ENCODE measurements around the gene PEA15.

PEA15 gene

DNA sequence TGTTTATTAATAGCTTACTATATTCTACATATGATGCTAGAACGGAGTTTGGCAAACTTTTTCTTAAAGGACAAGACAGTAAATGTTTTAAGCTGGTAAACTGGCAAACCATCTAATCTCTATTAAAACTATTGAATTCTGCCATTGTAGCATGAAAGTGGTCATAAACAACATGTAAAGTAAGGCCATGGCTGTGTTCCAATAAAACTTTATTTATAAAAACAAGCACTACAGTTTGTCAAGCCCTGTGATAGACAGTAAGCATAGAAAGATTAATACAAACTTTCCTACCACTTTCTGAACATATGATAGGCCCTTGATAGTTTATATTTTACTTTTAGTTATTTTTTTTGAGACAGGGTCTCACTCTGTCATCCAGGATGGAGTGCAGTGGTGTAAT is 22.4 kb downstream of the PEA15 start:
- no peak overlapping the region for H3K4me3 Mint-ChIP-seq
- no peaks in the 10 kb centered on the region for H3K4me1 Mint-ChIP-seq
- H3K36me3 Mint-ChIP-seq (ENCODE audit: low read depth) = peaks cover 48% of the 10 kb centered on the region
- DNase-seq = no peak
- ATAC-seq = no peak
- H3K27ac Mint-ChIP-seq = no peak overlapping the region
- no peaks in the 10 kb centered on the region for H3K9me3 Mint-ChIP-seq
- H3K27me3 Mint-ChIP-seq = no peaks in the 10 kb centered on the region

DNA sequence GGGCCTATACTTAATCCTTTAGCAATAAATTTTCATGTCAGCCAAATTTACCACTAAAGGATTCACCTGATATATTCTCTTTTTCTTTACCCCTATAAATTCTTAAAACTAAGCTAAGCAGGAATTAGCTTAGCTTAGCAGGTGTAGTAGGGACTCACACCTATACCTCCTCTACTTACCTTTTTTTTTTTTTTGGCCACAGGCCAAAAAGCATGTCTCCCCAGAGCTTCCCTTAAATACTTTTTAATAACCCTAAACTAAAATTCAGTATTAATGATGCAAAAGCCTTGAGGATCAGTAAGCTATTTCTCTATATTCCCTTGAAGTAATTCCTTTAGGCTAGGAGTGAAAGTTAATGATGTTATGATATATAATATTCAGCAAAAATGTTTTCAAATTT is 23.2 kb downstream of the PEA15 start:
- Mint-ChIP-seq H3K27ac (no peak overlapping the region), H3K4me3 (no peak overlapping the region), H3K27me3 (no peaks in the 10 kb centered on the region), H3K9me3 (no peaks in the 10 kb centered on the region), H3K4me1 (no peaks in the 10 kb centered on the region), H3K36me3 (ENCODE audit: low read depth) (peaks cover 47% of the 10 kb centered on the region)
- DNase-seq (no peak), ATAC-seq (no peak)

DNA sequence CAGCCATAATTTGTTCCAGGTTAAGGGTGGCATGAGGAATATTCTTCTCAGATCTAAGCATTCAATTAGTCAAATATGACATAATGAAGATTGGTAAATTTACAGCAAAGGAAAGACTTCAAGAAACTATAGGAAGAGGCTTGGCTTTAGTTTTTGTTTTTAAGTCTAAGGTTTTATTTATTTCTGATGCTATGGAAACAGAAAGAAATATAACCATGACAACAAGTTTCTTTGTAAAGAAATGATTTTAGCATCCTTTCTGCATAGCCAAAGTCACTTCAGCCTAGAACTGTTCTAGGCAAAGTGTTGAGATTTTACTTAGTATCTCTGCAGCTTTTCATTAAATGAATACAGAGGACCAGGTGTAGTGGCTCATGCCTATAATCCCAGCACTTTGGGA is 27.7 kb downstream of the PEA15 start:
- no peak for ATAC-seq
- DNase-seq = no peak
- Mint-ChIP-seq H3K27ac (no peak overlapping the region), H3K27me3 (no peaks in the 10 kb centered on the region), H3K36me3 (ENCODE audit: low read depth) (peaks cover 54% of the 10 kb centered on the region), H3K9me3 (no peaks in the 10 kb centered on the region), H3K4me1 (peaks cover 6% of the 10 kb centered on the region), H3K4me3 (no peak overlapping the region)

DNA sequence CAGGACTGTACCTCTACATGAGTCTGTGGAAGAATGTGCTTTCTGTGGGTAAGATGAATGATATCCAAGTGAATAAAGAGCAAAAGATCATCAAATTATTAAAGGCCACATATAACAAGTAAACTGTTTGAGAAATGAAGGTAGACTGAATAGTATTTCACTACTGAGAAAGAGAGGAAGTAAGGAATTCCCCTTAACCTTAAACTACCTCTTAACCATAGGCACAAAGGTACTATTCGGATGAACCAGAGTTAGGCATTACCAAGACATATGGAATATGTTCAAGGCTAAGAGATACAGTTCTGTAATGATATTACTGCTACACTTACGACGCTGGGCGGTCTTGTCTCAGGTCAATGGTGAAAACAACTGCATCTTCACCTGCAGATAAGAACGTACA is 31.6 kb downstream of the PEA15 start:
- no peak for ATAC-seq
- H3K9me3 Mint-ChIP-seq = no peaks in the 10 kb centered on the region

DNA sequence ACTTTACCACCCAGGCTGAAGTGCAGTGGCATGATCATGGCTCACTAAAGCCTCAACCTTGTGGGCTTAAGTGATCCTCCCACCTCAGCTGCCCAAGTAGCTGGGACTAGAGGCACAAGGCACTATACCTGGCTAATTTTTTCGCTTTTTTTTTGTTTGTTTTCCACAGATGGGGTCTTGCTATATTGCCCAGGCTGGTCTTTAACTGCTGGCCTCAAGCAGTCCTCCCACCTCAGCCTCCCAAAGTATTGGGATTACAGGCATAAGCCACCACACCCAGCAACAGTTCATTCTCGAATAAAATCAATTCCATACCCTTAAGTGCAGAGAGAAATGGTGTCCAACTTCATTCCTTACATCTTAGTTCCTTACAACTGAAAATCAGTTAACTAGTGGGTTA is 32.4 kb downstream of the PEA15 start:
- peaks cover 52% of the 10 kb centered on the region for H3K36me3 Mint-ChIP-seq (ENCODE audit: low read depth)
- no peak overlapping the region for H3K27ac Mint-ChIP-seq
- DNase-seq = no peak
- no peaks in the 10 kb centered on the region for H3K9me3 Mint-ChIP-seq
- ATAC-seq = no peak
- no peak overlapping the region for H3K4me3 Mint-ChIP-seq
- H3K4me1 Mint-ChIP-seq = peaks cover 6% of the 10 kb centered on the region
- H3K27me3 Mint-ChIP-seq = no peaks in the 10 kb centered on the region

More for the DNA sequence above, 31.6 kb downstream of the PEA15 start:
- no peak for DNase-seq
- Mint-ChIP-seq H3K4me1 (peaks cover 6% of the 10 kb centered on the region), H3K27me3 (no peaks in the 10 kb centered on the region), H3K27ac (no peak overlapping the region), H3K4me3 (no peak overlapping the region), H3K36me3 (ENCODE audit: low read depth) (peaks cover 52% of the 10 kb centered on the region)

DNA sequence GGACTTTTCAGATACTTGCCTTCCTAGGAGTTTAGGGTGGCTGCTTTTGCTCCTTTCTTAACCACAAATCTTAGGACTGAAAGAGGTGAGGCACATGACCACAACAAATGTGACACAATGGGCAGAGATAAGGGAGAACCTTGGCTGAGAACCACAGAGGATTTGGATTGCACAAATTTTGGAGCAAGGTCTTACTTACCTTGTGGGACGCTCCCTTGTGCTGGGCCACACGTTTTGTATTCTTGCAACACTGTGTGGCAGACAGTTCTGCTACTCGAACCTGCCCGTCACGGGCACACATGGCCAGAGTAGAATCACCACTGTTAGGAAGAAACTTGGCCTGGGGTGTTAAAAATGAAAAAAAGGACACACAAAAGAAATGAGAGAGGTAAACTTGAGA is 33.2 kb downstream of the PEA15 start:
- H3K4me3 Mint-ChIP-seq = no peak overlapping the region
- H3K4me1 Mint-ChIP-seq = peaks cover 6% of the 10 kb centered on the region
- H3K27me3 Mint-ChIP-seq = no peaks in the 10 kb centered on the region
- DNase-seq (no peak), ATAC-seq (no peak)
- H3K36me3 Mint-ChIP-seq (ENCODE audit: low read depth) = peaks cover 54% of the 10 kb centered on the region
- H3K9me3 Mint-ChIP-seq = no peaks in the 10 kb centered on the region
- H3K27ac Mint-ChIP-seq = no peak overlapping the region

DNA sequence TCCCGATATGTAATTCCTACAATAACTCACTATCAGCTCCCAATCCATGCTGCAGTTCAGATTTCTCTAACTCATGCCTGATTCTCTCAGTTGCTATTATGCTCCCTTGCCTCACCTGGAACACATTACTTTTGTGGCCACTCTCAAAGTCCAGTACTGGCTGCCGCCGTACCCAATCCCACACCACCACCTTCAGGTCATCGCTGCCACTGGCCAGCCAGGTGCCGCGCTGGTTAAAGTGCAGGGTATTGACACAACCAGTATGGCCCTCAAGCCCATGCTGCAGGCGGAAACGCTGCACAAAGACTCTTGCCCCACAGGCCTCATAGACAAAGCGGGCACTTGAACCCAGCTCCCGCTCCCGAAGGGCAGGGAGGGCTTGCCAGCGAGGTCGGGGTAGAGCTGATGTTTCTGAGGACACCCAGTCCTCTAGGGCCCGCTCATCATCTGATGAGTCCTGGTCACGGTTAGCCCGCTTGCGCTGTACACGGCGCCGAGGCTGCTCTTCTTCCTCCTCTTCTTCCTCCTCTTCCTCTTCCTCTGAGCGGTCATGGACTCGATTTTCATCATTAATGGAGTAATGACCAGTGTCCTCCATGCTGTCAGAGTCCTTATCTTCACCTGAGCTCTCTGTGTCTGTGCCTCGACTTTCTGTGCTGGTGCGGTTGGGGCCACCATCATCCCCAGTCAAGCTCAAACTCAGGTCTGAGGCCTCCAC is 34.6 kb downstream of the PEA15 start:
- H3K4me3 Mint-ChIP-seq = no peak overlapping the region
- H3K36me3 Mint-ChIP-seq (ENCODE audit: low read depth) = peaks cover 53% of the 10 kb centered on the region
- H3K27ac Mint-ChIP-seq = no peak overlapping the region
- ATAC-seq (no peak), DNase-seq (no peak)
- no peaks in the 10 kb centered on the region for H3K4me1 Mint-ChIP-seq
- H3K9me3 Mint-ChIP-seq = no peaks in the 10 kb centered on the region
- no peaks in the 10 kb centered on the region for H3K27me3 Mint-ChIP-seq

DNA sequence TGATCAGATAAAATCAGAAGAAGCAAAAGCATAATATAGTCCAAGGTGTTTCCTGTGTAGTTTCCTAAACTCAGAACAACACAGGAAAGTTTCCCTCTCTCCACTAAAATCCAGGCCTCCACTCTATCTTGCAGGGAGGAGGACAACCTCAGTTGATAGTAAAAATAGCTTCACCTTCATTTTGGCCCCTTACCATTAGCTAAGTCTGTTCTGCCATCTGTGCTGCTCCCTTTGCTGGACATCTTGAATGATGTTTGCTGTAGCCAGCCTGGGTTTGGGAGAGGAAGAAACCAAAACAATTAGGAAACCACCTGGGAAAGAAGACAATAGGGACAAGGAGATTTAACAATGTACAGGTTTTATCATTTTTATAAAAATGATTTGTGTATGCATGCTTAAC is 38.6 kb downstream of the PEA15 start:
- H3K27ac Mint-ChIP-seq = no peak overlapping the region
- peaks cover 3% of the 10 kb centered on the region for H3K4me1 Mint-ChIP-seq
- DNase-seq (no peak), ATAC-seq (no peak)
- H3K9me3 Mint-ChIP-seq = no peaks in the 10 kb centered on the region
- no peaks in the 10 kb centered on the region for H3K27me3 Mint-ChIP-seq
- no peak overlapping the region for H3K4me3 Mint-ChIP-seq
- H3K36me3 Mint-ChIP-seq (ENCODE audit: low read depth) = peaks cover 31% of the 10 kb centered on the region

DNA sequence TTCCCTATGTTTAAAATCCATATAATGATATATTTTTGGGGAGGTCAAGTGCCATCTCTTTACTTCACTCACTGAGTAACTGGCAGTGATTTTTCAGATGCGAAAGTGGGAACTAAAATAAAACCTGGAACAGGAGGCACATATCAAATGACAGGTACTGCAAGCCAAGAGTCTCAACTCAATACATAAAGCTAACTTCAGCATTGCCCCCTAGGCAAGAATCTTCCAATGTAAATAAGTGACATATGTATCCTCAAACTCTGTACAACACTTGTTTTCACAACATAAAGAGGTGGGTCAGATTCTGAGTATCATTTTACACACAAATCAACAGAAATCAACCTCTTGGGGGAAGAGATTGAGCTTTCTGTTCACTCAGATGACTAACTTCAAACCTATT is 39.0 kb downstream of the PEA15 start:
- Mint-ChIP-seq H3K4me1 (peaks cover 3% of the 10 kb centered on the region), H3K36me3 (ENCODE audit: low read depth) (peaks cover 27% of the 10 kb centered on the region), H3K4me3 (no peak overlapping the region), H3K27ac (no peak overlapping the region), H3K9me3 (no peaks in the 10 kb centered on the region), H3K27me3 (no peaks in the 10 kb centered on the region)
- ATAC-seq (no peak), DNase-seq (no peak)

DNA sequence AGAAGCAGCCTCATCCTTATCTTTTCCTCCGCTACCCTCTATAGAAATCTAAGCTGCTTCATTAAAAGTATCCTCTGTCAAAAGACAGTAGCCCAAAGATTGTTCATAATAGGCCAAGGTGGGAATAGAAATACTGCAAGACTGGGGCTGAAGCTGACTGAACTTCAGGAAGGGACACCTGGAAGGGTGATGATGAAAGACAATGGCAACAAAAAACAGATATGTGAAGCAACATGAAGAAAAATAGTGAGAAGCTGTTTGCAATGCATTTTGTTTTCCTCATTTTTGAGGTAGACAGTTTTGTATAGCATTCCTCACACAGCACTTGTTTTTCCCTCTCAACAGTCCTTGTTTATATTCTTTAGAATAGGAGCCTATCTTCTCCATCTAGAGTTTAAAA is 40.2 kb downstream of the PEA15 start:
- peaks cover 18% of the 10 kb centered on the region for H3K36me3 Mint-ChIP-seq (ENCODE audit: low read depth)
- H3K27ac Mint-ChIP-seq = no peak overlapping the region
- no peaks in the 10 kb centered on the region for H3K9me3 Mint-ChIP-seq
- H3K4me3 Mint-ChIP-seq = no peak overlapping the region
- H3K4me1 Mint-ChIP-seq = peaks cover 3% of the 10 kb centered on the region
- ATAC-seq (no peak), DNase-seq (no peak)
- no peaks in the 10 kb centered on the region for H3K27me3 Mint-ChIP-seq

DNA sequence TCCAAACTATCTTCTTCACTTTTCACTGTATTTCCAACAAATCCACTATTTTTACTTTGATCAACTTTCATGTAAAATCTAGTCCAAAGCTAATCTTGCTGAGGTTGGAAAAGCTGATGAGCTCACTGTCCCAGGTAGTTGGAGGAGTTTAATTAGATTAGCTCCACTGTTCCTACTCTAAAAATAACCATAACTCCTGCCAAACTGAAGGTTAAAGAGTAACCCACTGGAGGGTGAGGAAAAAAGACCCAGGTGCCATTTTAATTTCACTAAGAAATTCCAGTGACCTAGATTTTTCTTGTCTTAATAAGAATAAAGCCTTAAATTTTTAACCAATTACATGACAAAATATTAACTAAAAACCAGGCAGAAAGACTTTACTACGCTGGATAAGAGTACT is 41.9 kb downstream of the PEA15 start:
- H3K27ac Mint-ChIP-seq = no peak overlapping the region
- DNase-seq (no peak), ATAC-seq (no peak)
- peaks cover 12% of the 10 kb centered on the region for H3K36me3 Mint-ChIP-seq (ENCODE audit: low read depth)
- H3K27me3 Mint-ChIP-seq = no peaks in the 10 kb centered on the region
- peaks cover 9% of the 10 kb centered on the region for H3K4me1 Mint-ChIP-seq
- H3K4me3 Mint-ChIP-seq = no peak overlapping the region
- H3K9me3 Mint-ChIP-seq = no peaks in the 10 kb centered on the region

DNA sequence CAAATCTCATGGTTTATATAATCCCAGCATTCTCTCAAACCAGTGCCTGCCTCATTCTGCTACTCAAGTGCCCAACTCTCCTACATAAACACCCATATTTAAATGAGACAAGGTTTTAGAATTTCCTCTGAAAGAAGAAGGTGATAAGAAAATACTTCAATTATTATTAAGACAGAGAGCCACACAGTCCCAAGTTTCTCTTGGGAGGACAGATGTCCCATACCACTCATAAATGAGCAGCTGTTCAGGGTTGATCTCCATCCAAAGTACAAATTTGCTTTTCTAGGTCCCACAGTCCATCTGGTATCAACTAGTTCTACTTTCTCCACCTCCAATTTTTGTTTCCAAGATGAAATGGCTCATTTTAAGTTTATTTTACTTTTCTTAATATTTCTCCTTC is 45.8 kb downstream of the PEA15 start:
- Mint-ChIP-seq H3K27me3 (no peaks in the 10 kb centered on the region), H3K4me1 (peaks cover 10% of the 10 kb centered on the region), H3K36me3 (ENCODE audit: low read depth) (peaks cover 4% of the 10 kb centered on the region), H3K4me3 (no peak overlapping the region), H3K27ac (no peak overlapping the region), H3K9me3 (no peaks in the 10 kb centered on the region)
- DNase-seq = no peak
- ATAC-seq = no peak

DNA sequence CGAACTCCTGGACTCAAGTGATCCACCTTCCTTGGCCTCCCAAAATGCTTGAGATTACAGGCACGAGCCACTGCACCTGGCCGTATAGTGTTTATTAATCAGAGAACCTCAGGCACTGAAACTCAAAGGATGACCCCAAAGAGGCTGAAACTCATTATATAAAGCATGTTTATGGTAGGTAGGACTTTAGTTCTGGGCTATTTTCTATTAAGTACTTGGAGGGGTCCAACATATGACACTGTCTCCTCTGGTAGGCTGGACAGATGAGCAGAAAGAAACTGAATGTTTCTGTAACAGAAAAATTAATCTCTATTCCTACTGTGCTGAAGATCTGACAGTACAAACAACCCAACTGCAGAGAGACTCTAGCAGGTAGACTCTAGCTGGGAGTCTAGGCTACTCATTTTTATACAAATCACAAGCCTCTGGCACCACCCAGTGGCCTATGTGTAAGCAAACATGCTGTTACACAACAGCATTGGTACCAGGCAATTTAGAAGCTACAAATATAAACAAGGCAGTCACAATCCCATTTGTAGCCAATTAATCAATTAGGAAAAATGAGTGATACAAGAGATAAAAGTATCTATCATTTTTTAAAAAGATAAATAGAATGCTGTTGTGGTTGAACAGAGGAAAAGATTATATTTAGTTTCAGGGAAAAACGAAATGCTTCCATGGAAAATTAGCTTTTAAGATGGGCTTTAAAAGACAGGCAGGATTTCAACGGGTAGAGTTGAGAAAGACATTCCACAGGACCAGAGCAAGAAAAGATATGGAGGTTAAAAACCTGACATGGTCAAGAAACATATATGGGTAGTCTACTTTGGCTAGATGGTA is 46.7 kb downstream of the PEA15 start:
- no peaks in the 10 kb centered on the region for H3K9me3 Mint-ChIP-seq
- ATAC-seq = peak; percentile 81

DNA sequence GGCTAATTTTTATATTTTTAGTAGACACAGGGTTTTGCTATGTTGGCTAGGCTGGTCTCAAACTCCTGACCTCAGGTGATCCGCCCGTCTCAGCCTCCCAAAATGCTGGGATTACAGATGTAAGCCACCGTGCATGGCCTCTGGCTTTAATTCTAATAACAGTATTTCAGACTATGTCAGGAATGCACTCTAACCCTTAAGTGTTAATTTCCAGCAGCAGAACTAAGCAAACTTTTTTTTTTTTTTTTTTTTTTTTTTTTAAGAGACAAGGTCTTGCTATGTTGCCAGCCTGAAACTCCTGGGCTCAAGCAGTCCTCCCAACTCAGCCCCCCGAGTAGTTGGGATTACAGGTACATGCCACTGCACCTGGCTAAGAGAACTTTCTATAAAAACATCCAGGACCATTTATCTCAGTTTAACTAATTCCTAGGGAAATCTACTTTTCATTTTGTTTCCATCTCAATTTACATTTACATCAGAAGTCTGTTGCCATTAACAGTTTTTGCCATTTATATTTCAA is 50.7 kb downstream of the PEA15 start:
- Mint-ChIP-seq H3K4me1 (peaks cover 48% of the 10 kb centered on the region), H3K27me3 (no peaks in the 10 kb centered on the region), H3K4me3 (no peak overlapping the region), H3K27ac (no peak overlapping the region), H3K36me3 (ENCODE audit: low read depth) (peaks cover 25% of the 10 kb centered on the region), H3K9me3 (no peaks in the 10 kb centered on the region)
- DNase-seq = no peak
- ATAC-seq = no peak

More for the DNA sequence above, 46.7 kb downstream of the PEA15 start:
- DNase-seq = peak; percentile 26
- Mint-ChIP-seq H3K27me3 (no peaks in the 10 kb centered on the region), H3K27ac (no peak overlapping the region), H3K4me3 (no peak overlapping the region), H3K36me3 (ENCODE audit: low read depth) (peaks cover 4% of the 10 kb centered on the region), H3K4me1 (peaks cover 16% of the 10 kb centered on the region)

DNA sequence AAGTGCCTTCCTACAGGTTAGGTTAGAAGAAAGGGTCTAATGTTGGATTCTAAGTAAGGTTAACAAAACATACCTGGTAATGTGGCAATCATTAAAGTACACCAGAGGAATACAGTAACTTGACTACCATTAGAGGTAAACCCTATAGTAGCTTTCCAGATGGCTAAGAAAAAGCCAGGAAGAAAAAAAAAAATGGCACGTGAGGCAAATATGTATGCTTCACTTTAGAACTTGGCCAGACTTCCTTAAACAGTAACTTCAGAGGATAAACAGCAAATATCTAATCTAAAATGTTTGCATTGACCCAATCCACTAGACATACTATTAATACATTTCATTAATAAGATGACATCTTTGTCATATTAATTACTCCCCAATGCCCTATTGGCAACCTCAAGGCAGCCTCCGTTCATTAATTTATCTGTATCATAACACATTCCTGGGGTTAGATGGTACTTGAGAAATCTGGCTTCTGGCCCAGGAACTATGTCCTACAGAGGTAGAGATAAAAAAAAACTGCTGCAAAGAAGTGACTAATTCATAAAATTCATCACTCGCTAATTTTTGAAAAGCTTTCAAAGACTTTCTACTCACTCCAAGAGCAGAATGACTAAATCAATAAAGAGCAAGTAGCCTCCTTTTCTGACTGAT is 51.3 kb downstream of the PEA15 start:
- Mint-ChIP-seq H3K36me3 (ENCODE audit: low read depth) (peaks cover 27% of the 10 kb centered on the region), H3K27me3 (no peaks in the 10 kb centered on the region), H3K9me3 (no peaks in the 10 kb centered on the region), H3K27ac (no peak overlapping the region), H3K4me3 (no peak overlapping the region), H3K4me1 (peaks cover 53% of the 10 kb centered on the region)
- no peak for ATAC-seq
- no peak for DNase-seq

All from activated naive CD8-positive, alpha-beta T cell treated with anti-CD3 and anti-CD28 coated beads, Interleukin-2, amount 50 U/mL, for 24 hours (primary cell).